Stimulated activated naive CD8-positive, alpha-beta T cell treated with anti-CD3 and anti-CD28 coated beads, Interleukin-15, Interleukin-2, amounts not matched to agents 100 U/mL and 50 U/mL, for 24 hours (primary cell): ENCODE results near the gene MYO15B.
"Not testable (repeated sequence)": the region's sequence is repeated elsewhere in the genome, so short reads cannot be mapped to it uniquely, and the experiment has no call there.

Experiments used
- ATAC-seq: fragments of 150-1000 bp; cut with Tn5 transposase; one replicate; pipeline ENCODE4 v1.10.0; 2021
- DNase-seq: peaks from one replicate; pipeline ENCODE4 v3.0.0; 2021

Gene MYO15B

DNA sequence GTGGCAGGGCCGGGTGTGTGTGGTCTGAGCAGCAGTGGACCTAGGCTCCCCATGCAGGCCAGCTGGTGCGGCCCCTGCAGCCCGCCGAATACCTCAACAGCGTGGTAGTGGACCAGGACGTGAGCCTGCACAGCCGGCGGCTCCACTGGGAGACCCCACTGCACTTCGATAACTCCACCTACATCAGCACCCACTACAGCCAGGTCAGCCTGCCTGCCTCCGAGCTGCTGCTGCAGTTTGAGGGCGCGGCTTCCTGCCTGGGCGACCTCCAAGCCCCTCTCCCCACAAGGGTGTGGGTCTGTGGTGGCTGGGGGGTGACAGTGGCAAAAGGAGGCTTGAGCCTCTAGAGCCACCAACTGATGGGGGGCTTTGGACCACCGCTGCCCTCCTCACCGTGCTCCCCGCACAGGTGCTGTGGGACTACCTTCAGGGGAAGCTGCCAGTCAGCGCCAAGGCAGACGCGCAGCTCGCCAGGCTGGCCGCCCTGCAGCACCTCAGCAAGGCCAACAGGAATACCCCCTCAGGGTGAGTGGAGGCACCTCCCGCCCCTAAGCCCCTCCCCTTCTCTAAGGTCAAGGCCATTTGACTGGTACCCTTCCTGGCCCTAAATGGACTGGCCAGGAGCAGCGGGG is 37.2 kb downstream of the MYO15B start:
- no peak for DNase-seq
- no peak for ATAC-seq

DNA sequence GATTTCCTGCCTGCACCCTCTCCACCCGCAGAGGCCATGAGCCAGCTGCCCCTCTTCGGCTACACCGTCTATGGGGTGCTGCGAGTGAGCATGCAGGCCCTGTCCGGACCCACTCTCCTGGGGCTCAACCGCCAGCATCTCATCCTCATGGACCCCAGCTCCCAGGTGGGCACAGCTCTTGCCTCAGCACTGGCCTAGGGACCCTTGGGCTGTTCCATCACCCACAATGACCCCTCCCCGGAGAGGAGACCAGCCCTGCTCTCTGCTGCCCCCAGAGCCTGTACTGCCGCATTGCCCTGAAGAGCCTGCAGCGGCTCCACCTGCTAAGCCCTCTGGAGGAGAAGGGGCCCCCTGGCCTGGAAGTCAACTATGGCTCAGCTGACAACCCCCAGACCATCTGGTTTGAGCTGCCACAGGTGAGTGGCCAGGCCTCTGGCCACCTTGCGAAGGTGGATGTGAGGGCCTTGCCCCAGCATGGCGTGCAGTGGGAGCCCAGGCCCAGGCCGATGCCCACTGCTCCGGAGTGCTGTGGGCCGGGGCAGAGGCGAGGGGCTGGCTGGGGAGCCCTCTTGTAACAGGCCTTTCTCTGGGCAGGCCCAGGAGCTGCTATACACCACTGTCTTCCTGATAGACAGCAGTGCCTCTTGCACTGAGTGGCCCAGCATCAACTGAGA is 38.4 kb downstream of the MYO15B start:
- ATAC-seq: no peak
- DNase-seq: peak; percentile 24

DNA sequence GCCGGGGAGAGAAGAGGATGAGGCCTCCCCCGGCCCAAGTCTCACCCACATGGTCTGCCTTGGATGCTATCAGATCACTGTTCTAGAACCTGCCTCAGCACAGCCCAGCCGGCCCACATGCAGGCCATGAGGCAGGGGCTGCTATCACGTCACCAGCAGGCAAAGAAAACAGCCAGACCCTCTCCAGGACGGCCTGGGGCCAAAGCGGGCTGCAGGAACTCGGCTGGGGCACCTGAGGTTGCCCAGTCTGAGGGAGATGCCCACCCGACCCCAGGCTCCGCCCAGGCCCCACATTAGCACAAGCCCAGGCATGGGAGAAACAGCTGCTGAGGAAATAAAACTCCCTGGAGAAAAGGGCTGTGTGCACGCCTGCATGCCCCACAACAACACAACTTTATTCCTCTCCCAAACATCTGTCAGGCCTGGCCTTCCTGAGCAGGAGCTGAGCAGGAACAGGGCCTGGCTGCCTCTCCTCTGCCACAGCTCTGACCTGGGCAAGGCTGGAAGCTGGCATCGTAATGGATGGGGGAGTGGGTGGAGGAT is 39.0 kb downstream of the MYO15B start:
- DNase-seq: no peak
- no peak for ATAC-seq

DNA sequence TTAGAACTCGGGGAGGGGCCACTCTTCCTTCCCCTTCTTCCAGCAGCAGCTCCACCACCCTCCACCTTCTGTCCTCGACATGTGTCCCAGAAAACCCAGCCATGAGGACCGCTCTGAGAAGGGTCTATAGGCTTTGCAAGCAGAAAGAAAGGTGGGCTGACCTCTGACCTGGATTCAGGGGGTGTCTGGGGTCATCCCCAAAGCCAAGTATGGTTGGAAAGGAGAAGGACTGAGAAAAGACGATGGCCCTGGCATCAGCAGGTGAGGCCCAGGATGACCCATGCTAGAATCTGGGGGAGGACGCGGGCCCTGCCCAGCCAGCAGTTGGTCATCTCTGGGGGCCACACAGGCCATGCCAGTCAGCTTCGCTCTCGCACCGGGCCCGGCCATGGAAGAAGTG is 39.5 kb downstream of the MYO15B start:
- ATAC-seq: no peak
- no peak for DNase-seq

DNA sequence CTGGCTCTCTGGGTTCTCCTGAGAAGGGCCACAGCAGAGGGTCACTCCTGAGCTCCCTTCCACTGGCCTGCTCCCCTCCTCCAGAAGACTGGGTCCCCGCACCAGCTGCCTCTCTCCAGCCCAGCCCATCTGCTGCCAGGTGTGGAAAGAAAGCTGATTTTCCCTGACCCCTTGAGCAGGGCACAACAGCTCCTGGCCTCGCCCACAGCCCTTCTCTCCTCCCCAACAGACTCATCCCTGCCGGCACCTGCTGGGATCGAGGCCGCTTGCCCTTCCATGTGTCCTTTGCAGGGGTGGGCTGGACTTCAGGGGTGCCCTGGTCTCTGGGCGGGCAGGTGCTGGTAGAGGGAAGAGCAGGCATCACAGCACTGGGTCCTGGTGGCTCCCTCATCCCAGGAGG is 40.8 kb downstream of the MYO15B start:
- ATAC-seq: no peak
- DNase-seq: no peak

DNA sequence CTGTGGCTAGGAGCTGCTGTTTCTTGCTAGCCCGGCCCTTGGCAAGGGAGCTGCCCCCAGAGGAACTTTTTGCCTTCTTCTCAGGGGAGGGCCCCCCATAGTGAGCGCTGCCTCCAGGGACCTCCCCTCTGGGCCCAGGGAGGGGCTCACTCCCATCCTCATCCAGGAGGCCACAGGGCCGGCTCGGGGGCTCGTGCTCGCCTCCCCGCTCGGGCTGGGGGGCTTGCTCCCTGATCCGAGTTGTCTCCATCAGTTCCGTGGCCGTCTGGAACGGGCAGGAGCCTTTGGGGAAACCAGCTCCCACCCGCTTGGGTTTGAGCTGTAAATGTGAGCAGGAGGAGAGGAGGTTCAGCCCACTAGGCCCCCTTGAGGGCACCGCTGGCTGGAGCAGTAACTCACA is 41.6 kb downstream of the MYO15B start:
- no peak for DNase-seq
- ATAC-seq: no peak

DNA sequence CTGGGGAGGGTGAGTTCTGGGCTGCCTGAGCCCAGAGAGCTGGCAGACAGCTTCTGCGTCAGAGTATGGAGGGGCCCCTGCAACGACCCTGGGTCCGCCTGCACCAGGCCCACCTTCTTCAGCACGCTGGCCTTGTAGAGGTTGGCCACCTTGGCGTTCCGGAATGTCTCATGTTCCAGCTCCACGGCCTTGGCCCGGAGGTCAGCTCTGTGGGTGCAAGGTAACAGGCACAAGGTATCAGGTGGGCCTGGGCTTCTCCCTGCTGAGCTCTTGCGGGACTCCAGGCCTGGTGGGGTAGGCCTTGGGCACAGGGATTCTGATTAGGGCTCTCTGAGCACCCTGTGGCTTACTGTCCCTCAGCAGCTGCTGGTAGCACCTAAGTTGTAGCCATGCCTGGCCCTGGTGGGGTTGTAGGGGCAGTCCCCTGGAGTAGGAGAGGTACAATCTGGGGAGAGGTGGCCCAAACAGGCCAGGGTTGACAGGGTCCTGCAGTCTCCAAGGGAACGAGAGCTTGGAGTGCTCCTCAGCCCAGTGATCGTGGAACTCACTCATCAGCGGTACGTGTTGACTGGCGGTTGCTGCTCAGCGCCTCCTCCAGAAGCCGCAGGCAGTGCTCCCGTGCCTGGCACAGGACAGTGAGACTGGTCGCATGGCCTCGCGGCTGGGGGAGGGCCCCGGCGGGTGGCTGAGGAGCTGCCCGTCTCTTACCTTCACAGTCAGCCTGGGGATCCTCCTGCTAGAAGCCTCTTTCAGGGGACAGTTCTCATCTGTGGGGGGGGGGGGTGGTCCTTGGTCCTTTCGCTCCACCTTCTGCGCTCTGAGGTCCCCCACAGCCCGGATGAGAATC is 42.7 kb downstream of the MYO15B start:
- DNase-seq (no peak), ATAC-seq (no peak)

DNA sequence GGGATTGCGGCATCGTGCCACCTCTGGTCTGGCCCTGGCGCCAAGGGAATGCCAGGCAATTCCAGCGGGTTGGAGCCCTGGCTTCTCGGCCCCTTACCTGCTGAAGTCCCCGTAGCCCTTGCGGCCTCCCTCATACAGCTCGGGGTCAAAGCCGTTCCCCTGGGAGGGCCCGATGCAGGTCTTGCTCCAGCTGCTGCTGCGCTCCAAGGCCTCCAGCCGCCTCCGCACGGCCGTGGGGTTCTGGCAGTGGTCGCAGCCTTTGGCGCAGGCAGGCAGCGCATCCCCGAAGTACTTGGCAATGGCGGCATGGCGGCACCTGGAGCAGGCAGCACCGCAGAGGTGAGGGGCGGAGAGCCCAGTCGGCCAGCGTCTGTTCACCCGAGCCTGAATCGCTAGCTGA is 43.8 kb downstream of the MYO15B start:
- no peak for ATAC-seq
- no peak for DNase-seq

DNA sequence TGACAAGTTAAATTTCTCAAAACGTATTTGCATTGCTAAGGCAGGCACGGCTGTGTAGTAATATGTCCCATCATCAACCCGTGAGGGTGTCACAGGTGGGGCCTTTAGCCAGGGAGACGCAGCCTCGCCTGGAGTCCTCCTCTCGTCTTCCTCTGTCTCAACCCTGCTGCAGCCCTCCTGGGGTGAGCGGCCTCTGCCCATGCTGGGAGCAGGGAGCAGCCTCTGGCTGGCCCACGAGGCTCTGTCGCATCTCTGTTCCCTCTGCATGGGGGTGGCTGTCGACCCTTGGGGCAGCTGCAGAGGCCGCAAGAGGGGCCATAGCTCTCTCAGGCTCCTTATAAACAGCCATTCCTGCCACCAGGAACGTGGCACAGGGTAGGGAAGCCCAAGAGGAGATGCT is 44.8 kb downstream of the MYO15B start:
- ATAC-seq (no peak), DNase-seq (no peak)

DNA sequence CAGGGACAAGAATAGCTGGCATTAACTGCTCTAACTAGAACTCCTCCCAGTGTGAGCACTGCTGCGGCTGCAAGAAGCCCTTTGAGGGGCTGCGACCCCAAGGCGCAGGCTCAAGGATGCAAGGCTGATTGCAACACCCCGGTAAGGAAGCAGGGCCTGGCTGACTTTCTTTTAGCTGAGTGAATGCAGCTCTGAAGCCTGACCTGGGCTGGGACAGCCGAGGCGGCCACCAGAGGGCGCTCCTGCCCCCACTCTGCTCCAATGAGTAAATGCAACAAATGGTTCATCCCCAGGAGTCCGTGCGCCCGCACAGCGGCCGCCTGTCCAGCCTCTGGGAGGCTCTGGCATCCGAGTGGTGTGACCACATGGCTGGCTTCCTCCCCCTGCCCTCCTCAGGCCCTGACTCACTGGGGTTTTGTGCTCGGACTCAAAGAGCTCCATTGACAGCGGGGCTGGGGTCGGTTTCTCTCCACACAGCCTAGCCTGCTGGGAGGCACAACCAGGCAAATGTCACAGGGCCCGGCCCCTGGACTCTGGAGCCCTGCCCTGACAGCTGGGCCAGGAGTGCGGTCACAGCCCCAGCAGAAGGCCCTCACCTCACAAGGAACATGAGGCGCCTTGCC is 45.4 kb downstream of the MYO15B start, which contains the start of gene SMIM5:
Gene SMIM5, plus strand, starts transcription at position 572 of the 623 bp plus-strand sequence. CDS start 6,768 bp downstream, outside the sequence.
- ATAC-seq (peak; percentile 81), DNase-seq (peak; percentile 90)

DNA sequence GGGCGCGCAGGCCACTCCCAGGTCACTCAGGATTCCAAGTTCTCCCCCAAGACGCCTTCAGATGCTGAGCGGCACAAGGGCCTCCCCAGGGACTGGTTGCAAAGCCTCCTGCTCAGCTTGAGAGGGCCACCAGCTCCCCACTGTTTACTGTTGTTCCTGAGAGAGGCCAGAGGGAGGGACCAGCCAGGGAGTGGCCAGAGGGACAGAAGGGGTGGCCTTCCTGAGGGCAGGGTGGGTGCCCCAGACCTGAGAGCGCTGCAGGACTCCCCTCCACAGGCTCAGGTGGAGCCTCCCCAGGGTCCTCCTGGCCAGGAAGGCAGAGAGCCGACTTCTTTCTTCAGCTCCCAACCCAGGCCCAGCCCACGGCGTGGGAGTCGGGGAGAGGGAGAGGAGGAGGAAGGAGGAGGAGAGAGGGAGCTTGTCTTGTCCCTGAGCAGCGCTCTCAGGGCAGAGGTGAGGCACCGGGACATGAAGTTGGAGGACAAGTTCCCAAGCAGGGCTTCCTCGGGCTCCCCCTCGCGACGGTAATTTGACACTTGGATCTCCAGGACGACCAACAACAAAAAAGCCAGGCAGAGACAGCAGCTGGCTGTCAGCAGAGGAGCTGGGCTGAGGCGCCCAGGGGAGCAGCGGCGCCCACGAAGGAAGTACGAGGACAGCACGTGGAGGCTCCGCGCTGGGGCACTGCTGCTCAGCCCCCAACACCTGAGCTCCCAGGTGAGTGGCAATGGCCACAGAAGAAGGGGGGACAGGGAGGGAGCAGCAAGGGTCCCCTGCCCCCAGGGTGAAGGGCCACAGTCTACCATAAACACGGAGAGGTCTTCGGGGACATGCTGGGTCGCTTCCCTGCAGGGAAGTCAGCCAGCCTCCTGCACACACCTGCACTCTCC is 46.1 kb downstream of the MYO15B start:
- DNase-seq (peak; percentile 59), ATAC-seq (peak; percentile 13)

DNA sequence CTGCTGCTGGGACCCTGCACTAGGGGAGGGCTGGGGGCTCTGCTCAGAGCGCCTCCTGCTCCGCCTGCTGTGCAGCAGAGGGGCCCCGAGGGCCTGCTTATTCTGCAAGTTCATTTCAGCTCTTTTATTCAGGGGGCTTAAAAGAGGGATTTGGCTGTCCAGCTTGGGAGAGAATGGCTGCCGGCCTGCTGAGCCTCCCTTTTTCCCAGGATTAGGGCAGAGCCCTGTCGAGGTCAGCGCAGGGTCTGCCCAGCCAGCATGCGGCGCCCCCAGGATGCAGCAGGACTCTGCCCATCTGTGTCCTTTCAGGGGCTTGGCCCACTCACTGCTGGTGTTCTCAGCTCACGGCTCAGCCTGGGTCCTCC is 46.8 kb downstream of the MYO15B start:
- no peak for ATAC-seq
- DNase-seq: no peak

DNA sequence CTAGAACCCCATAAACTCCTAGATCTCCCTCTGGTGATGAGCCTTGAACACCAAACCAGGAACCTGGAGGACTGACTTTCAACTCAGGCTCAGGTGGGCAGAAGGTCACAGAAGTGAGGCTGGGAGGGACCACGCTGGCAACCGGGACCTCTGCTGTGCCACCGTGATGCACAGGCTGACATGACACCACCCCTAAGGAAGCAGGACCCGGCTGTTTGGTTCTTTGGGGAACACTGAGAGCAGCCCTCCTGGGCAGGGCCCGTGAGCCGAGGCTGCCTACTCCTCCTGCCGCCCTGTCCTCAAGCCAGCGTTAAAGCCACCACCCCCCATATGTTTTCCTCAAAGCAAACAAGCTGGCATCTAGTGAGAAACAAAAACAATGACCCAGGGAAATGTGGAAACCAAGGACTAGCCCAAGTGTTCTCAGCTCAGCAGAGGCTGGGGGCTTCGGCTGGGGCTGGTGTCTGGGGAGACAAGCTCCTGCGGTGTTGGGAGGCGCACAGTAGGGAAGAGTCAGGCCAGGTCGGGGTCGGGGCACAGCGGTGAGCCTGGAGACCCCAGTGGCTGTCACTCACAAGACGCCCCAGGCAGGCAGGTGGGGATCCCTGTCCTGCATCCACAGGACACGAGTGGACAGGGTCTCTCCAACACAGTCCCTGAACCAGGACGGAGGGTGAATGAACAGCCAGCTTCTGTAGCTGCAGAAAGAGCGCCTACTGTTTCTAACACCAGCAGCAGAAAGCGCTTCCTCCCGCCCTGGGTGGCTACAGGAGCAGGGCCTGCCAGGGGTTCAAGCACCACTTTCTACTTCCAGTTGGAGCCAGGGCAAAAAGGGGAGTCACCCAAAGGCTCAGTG is 47.4 kb downstream of the MYO15B start:
- no peak for DNase-seq
- ATAC-seq: no peak

DNA sequence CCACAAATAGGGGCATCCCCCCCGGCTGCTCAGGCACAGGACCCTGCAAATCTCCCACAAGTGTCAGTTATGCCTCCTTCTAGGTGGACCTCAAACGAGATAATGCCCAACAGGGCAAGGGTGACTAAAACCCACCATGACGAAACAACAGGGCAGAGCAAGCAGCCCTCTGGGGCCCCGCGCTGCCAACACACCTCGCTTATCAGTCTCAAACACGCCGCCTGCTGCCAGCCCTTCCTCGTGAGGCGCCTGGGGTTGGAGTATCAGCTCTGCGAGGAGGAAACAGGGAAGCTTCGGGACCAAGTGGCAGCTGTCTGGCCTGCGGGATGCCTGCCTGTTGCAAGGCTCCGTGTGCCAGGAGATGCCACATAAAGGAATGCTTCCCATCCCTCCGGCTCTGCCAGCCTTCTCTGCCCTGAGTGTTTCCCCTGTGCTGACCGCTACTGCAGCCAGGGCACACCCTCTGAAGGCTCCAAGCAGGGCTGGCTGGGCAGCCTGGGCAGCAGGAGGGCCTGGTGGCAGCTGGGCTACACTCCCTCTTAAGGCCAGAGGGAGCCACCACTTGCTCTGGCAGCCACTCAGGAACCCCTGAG is 48.1 kb downstream of the MYO15B start:
- ATAC-seq (no peak), DNase-seq (no peak)

DNA sequence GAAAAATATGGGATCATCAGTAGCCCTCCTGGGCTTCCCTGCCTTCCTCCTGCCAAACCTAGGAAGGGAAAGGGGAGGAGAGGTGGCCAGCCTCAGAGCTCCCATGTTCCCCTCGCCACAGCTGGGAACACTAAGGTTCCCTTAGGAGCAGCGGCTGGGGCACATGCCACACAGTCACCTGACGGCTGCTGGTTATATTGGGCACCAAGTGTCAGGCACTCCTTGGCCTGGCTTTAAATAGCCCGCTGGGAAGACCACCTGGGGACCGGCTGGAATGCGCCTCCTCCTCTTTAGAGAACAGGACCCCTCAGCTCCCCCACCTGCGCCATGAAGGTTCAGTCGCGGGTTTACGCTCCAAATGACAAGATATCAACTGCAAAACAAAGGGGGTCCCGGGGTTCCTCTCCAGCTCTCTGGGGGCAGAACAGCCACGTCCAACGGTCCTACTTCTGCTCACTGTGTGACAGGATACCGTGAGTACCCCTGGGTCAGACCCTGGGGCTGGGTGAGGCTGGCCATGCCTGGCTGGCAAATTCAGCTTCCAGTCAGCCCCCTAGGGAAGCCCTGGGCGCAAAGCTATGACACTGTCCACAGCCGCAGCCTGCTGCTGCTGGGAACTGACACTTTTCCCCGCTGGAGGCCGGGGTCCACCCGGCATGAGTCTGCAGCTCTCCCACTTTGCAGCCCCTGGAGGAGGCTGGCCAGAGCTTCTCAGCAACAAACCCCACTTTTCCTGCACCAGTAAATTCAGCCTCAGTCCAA is 49.0 kb downstream of the MYO15B start:
- no peak for DNase-seq
- no peak for ATAC-seq

DNA sequence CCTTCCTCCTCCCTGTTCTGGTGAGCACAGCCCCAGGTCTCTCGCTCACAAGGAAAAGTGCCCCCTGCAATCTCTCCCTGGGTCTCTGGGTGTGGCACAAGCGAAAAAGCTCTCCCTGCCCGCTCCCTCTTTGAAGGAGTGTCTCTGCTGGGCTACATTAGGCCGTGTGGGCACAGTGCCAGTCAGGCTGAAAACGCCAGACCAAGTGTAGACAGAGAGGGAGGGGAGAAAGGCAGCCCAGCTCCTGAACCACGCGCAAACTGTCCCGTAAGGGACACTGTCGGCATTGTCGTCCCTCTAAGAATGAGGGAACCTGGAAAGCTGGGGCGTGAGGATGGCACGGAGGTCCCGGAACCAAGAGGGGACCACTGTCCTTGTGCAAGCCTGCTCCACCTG is 49.5 kb downstream of the MYO15B start:
- DNase-seq (no peak), ATAC-seq (no peak)

DNA sequence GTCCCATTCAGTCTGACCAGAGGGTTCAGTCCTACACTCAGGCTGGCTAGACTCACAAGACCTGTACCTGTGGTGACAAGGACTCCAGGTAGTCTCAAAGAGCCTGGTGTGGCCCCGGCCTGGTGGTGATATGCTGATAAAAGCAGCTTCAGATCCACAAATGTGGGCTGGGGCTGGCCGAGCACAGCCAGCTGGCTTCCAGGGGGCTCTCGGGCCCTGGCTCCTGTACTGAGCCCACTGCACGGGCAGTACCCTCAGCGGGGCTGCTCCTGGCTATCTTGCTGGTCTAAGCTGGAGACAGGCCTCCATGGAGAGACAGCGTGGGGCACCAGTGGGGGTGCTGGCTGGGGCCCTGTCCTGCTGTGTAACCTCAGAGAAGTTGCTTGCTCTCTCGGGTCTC is 50.0 kb downstream of the MYO15B start:
- no peak for ATAC-seq
- DNase-seq: no peak

DNA sequence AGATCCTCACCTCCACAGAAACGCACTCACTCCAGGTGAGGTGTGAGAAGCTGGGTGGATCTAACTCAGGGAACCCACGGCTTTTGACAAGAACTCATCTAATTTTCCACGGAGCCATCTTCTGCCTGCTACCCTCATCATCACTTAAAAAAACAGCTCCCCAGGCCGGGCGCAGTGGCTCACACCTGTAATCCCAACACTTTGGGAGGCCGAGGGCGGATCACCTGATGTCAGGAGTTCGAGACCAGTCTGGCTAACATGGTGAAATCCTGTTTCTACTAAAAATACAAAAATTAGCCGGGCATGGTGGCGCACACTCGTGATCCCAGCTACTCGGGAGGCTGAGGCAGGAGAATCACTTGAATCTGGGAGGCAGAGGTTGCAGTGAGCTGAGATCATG is 50.4 kb downstream of the MYO15B start:
- not testable (repeated sequence) for DNase-seq, ATAC-seq

DNA sequence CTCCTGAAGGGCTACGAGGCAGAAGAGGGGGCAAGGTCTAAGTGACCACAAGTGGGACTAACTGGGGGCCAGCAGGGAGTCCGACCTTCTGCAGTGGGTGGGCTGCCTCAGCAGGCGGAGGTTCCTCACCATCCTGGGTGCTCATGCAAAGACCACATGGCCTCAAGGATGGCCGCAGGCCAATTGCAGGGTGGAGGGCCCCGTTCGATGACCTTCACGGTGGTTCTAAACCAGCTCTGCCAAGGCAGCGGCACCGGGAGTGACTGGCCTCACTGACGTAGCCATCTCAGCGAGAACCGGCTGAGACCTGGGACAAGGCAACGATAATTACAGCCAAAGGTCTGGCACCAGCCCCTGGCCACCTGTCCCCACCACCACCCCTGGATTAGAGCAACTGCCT is 51.3 kb downstream of the MYO15B start:
- no peak for ATAC-seq
- no peak for DNase-seq
